Measurements from ENCODE around the gene ARHGEF1. TPM values are rescaled to one million over a fixed set of nuclear protein-coding genes. Genes with fewer than 3 reads are reported as not detected.

Gene ARHGEF1
- total RNA-seq, 1 donor from 2014 or later = 73.1 TPM

GRCh38 chr19:41932259-41932719 lies 49.3 kb downstream of the ARHGEF1 start:
- Histone ChIP-seq H4K20me1 (ENCODE audit: insufficient read depth, low read length) (peaks cover 30% of the 10 kb centered on the region), H3K79me2 (ENCODE audit: insufficient read depth, low read length) (no peaks in the 10 kb centered on the region), H3K4me2 (ENCODE audit: low read length) (no peak overlapping the region), H3K27me3 (ENCODE audit: insufficient read depth, low read length) (peaks cover 75% of the 10 kb centered on the region), H3K27ac (ENCODE audit: low read depth, low read length) (no peak overlapping the region), H3K9ac (ENCODE audit: low read length) (no peak overlapping the region), H3K9me3 (ENCODE audit: insufficient read depth, low read depth, low read length) (peaks cover 2% of the 10 kb centered on the region), H3K36me3 (ENCODE audit: insufficient read depth, low read length) (no peaks in the 10 kb centered on the region), H3K4me1 (ENCODE audit: insufficient read depth, low read length) (peaks cover 15% of the 10 kb centered on the region), H2AFZ (ENCODE audit: low read depth, low read length) (no peak overlapping the region), H3K4me3 (ENCODE audit: insufficient read depth, low read depth, low read length) (no peak overlapping the region)
- Mint-ChIP-seq H3K4me1 (ENCODE audit: low read depth, unreplicated experiment) (peaks cover 18% of the 10 kb centered on the region), H3K27me3 (ENCODE audit: low read depth, unreplicated experiment) (peaks cover 65% of the 10 kb centered on the region), H3K4me3 (ENCODE audit: unreplicated experiment) (no peak overlapping the region), H3K27ac (ENCODE audit: unreplicated experiment) (no peak overlapping the region), H3K36me3 (ENCODE audit: low read depth, unreplicated experiment) (peaks cover 2% of the 10 kb centered on the region), H3K9me3 (ENCODE audit: unreplicated experiment) (peaks cover 5% of the 10 kb centered on the region)
- TF ChIP-seq EZH2 (IDR thresholded peaks at IDR 0.05; ENCODE audit: insufficient read depth, low read length) = no peak
- TF ChIP-seq, protein P1, sequence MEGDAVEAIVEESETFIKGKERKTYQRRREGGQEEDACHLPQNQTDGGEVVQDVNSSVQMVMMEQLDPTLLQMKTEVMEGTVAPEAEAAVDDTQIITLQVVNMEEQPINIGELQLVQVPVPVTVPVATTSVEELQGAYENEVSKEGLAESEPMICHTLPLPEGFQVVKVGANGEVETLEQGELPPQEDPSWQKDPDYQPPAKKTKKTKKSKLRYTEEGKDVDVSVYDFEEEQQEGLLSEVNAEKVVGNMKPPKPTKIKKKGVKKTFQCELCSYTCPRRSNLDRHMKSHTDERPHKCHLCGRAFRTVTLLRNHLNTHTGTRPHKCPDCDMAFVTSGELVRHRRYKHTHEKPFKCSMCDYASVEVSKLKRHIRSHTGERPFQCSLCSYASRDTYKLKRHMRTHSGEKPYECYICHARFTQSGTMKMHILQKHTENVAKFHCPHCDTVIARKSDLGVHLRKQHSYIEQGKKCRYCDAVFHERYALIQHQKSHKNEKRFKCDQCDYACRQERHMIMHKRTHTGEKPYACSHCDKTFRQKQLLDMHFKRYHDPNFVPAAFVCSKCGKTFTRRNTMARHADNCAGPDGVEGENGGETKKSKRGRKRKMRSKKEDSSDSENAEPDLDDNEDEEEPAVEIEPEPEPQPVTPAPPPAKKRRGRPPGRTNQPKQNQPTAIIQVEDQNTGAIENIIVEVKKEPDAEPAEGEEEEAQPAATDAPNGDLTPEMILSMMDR (IDR thresholded peaks at IDR 0.05; ENCODE audit: insufficient read depth, low read depth, low read length) = no peak
- FAIRE-seq (no peak), DNase-seq (ENCODE audit: low read depth) (no peak)

DNA sequence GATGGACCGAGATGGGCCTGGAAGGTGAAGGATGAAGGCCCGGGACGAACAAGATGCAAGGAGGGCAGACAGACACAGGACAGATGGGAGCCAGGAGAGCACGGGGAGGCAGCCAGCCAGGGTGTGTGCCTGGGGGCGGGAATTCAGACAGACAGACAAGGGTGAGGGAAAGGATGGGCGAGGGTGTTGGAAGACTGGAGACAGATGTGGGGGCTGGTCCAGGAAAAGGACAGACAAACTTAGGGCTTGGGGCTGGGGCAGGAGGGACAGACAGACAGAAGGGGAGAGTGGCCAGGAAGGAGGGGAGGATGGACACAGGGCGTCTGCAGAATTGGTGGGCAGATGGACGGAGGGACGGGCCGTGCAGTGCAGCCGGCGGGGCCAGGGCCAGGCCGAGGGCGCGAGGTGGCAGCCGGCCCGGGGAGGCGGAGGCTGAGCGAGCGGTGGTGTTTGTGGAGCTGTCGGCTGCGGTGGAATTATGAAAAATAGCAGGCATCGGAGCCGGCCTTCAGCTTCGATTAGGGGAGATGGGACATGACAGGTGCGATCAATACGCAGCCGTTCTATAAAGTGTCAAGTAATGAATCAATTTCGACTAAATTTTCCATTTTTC lies 49.8 kb downstream of the ARHGEF1 start:
- Histone ChIP-seq H3K27me3 (ENCODE audit: insufficient read depth, low read length) (peaks cover 75% of the 10 kb centered on the region), H2AFZ (ENCODE audit: low read depth, low read length) (no peak overlapping the region), H4K20me1 (ENCODE audit: insufficient read depth, low read length) (peaks cover 27% of the 10 kb centered on the region), H3K27ac (ENCODE audit: low read depth, low read length) (no peak overlapping the region), H3K4me1 (ENCODE audit: insufficient read depth, low read length) (peaks cover 15% of the 10 kb centered on the region), H3K4me3 (ENCODE audit: insufficient read depth, low read depth, low read length) (no peak overlapping the region), H3K4me2 (ENCODE audit: low read length) (no peak overlapping the region), H3K36me3 (ENCODE audit: insufficient read depth, low read length) (no peaks in the 10 kb centered on the region), H3K79me2 (ENCODE audit: insufficient read depth, low read length) (no peaks in the 10 kb centered on the region), H3K9ac (ENCODE audit: low read length) (no peak overlapping the region), H3K9me3 (ENCODE audit: insufficient read depth, low read depth, low read length) (peaks cover 2% of the 10 kb centered on the region)
- H3K4me1 Mint-ChIP-seq (ENCODE audit: low read depth, unreplicated experiment) = peaks cover 21% of the 10 kb centered on the region
- peaks cover 69% of the 10 kb centered on the region for H3K27me3 Mint-ChIP-seq (ENCODE audit: low read depth, unreplicated experiment)
- no peak for DNase-seq (ENCODE audit: low read depth)
- TF ChIP-seq, protein P1 (IDR thresholded peaks at IDR 0.05; ENCODE audit: insufficient read depth, low read depth, low read length) = no peak
- peak; percentile 19 for TF ChIP-seq EZH2 (IDR thresholded peaks at IDR 0.05; ENCODE audit: insufficient read depth, low read length)
- no peak for FAIRE-seq
- peaks cover 2% of the 10 kb centered on the region for H3K36me3 Mint-ChIP-seq (ENCODE audit: low read depth, unreplicated experiment)
- H3K27ac Mint-ChIP-seq (ENCODE audit: unreplicated experiment) = no peak overlapping the region
- H3K4me3 Mint-ChIP-seq (ENCODE audit: unreplicated experiment) = no peak overlapping the region
- H3K9me3 Mint-ChIP-seq (ENCODE audit: unreplicated experiment) = peaks cover 5% of the 10 kb centered on the region

Data from astrocyte (in vitro differentiated cells and primary cell).